GM03348 (cell line): Measurements from ENCODE around the gene ADAMTS12.

Experiments used
- DNase-seq: peaks from one replicate; pipeline ENCODE4 v3.0.0; 2012; ENCODE audit warnings: low spot score

Gene ADAMTS12

GRCh38 chr5:33712664-33713063, 179.1 kb downstream of the ADAMTS12 start:
- no peak for DNase-seq

- DNase-seq, result no peak
These were observed 180.6 kb downstream of the ADAMTS12 start for GRCh38 chr5:33711094-33711679.

- no peak for DNase-seq
These were observed 188.9 kb downstream of the ADAMTS12 start for GRCh38 chr5:33702867-33703266.

DNA sequence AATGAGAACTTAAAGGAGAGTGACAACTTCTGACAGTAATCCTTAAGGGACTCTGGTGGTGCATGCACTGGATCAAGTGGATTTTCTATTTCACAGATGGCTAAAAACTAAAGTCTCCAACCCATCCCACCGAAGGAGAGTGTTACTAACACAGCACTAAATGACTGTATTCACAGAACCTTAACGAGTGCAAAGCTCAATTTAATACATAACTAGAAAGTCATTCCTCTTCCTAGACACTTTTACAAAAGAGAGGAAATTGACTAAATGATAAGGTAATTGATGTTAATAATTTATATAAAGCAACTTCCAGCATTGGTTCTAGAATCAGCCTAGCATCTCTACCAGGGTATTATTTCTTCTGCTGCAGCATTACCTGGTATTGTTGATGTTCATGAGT, 189.8 kb downstream of the ADAMTS12 start:
- no peak for DNase-seq

- DNase-seq, result peak; percentile 76
These were observed 190.5 kb downstream of the ADAMTS12 start for GRCh38 chr5:33701251-33701650.

DNA sequence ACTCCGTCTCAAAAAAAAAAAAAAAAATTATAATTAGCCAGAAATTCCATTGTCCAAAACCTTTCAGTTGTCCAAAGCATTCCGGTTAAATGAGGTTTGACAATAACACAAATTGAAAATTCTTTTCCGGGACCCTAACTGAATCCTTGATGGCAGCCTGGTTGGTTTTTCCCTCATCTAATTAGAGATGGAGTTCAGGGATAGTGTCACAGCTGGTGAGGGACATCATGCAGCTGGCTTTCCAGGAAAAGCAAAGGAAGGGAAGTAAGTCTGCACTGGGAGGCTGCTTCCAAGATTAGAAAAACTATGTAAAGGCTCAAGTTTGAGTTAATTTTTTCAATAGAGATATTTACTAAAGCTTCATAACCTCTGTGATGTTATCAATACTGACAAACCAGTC, 195.4 kb downstream of the ADAMTS12 start:
- no peak for DNase-seq

- DNase-seq, result no peak
These were observed 198.8 kb downstream of the ADAMTS12 start for GRCh38 chr5:33692980-33693379.

DNA sequence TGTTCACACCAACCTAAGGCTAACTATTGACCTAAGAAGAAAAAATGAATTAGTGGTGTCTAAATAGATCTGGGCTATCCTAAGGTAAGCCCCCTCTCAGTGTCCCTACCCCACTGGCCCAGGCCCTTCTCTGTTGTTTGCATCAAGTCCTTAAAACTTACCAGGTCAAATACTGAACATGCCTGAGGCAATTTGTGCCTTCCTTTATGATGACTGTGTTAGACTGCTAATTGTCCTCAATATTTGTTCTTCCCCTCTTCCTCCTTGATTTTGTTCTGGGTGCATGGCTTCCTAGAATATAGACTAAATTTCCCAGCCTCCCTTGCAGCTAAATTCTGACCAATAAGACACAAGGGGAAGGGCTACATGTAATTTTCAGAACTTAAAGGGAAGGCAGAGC, 199.9 kb downstream of the ADAMTS12 start:
- DNase-seq, result no peak

GRCh38 chr5:33690374-33691135, 201.2 kb downstream of the ADAMTS12 start:
- DNase-seq, result peak; percentile 83

DNA sequence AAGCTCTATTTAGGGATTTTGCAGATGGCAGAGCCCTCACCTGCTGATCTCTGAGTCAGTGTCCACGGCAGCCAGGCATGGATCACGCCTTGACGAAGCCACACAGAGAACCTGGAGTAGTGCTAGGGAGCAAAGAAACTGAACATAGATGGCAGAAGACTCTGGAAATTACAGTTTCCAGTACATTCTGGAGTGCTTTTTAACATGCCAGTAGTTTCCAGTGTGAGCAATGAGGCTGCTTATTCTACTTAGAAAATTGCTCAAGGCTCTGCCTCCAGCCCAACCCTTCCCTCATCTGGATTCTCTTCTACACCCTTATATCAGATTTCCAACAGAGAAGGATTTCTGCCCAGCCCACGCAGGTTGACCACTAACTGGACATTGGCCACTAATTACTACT, 203.3 kb downstream of the ADAMTS12 start:
- DNase-seq, result peak; percentile 42

- peak; percentile 50 for DNase-seq
These were observed 203.7 kb downstream of the ADAMTS12 start for GRCh38 chr5:33688066-33688465.

GRCh38 chr5:33685873-33686755, 205.7 kb downstream of the ADAMTS12 start:
- no peak for DNase-seq

DNA sequence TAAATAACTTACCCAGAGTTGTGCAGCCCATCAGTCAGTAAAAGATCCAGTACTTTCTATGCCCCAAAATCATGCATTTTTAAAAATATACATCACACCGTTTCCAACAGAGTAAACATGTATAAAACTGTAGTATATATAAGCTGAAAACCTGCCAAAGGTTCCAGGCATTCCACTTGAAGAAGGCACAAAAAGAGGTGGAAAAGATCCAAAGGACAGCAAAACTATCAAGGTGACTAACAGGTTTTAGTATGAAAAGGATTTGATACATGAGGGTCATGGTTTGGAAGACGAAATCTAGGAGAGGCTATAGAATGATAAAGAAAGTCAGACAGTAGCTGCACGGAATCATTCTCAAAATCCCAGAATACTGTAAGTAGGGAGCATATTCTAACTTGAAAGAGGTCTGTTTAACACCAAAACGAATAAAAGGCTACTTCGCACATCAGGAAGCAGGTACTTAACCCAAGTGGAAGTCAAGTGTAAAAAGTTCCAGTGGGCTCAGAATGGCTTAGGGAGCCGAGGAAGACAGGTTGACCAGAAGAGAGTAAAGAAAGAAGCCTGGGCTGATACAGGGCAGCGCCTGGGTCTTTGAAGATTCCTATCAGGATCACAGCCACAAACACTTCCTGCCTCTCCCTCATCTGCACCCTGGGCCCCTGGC, 207.2 kb downstream of the ADAMTS12 start:
- DNase-seq, result no peak

- DNase-seq, result peak; percentile 49
These were observed 212.0 kb downstream of the ADAMTS12 start for GRCh38 chr5:33679791-33680190.

DNA sequence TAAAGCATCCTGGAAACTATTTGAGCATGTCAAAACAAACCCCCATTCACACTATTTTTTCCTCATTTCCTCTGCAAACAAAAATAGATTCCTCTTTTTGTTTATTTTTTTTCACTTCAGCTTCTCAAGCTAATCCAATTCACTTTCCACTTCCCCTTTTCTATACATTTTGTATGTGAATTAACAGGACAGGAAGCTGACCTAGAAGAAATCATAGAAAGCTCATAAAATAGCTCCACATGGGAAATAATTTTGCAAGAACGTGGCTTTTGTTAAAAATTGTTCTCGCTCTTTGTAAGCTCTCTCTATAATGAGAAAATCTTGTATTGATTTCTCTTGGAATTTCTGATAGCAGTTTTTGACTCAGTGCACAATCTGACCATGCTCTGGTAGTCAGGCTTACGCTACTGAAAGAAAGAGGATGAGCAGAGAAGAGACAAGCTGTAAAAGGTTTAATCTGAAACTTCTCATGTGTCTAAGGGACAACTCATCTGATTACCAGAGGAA, 215.8 kb downstream of the ADAMTS12 start:
- DNase-seq, result no peak

DNA sequence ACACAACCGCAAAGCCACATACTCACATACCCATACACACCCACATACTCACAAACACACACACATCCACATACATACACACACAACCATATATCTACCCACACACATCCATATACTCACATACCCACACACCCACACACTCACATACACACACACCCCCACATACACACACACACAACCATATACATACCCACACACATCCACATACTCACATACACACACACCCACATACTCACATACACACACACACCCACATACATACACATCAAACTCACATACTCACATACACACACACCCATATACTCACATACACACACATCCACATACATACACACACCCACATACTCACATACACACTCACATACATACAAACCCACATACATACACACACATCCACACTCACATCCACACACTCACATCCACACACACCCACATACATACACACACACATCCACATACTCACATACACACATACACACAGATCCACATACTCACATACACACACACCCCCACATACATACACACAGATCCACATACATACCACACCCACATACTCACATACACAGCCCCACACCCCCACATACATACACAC, 220.0 kb downstream of the ADAMTS12 start:
- no peak for DNase-seq

DNA sequence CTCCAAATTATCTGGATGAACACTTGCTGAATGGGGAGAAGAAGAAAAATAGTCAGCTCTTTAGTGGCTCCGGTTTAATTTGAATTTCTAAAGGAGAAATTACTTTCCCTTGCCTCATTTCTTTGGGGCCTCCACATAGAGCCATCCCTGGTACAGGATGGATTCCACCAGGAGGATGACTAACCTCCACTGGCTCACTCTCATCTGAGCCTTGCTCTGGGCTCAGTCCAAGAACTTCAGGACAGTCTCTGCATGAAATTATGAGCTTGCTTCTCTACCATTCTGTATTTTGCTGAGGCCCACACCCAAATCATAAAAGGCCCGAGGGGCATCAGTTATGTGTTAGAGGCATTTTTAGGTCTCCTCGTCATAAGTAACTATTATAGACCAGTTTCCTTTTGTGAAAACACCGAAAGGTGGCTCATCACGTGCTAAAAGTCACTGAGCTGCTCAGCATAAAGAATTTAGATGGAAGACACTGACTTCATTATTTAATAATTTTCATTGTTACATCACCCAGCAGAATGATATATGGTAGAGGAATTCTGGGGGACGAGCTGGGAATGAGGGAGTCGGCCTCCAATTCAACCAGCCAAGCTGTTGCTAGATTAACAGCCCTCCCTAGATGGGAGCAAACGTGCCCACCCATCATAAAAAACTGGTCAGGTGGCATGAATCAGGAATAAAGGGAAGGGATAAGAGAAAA, 228.9 kb downstream of the ADAMTS12 start:
- peak; percentile 62 for DNase-seq

- DNase-seq, result peak; percentile 17
These were observed 232.1 kb downstream of the ADAMTS12 start for GRCh38 chr5:33659526-33660169.

- no peak for DNase-seq
These were observed 233.9 kb downstream of the ADAMTS12 start for GRCh38 chr5:33657804-33658440.

DNA sequence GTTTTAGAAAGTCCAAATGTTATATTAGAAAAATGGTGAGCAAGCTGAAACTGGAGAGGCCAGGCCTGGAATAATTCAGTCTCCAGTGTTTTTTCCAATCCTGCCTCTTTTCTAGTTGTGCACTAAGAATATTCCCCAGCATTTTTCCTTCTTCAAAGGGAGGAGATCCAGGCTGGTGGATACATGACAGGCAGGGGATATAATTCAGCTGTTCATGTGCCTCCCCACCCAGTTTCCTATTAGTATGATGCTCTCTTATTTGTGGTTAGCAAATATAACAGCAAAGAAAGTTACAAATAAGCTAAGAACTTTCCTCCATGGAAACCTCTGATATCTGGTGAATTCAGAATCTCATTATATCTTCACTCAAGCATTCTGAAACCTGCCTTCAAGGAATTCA, 234.6 kb downstream of the ADAMTS12 start:
- no peak for DNase-seq
